GM11168 (cell line): Measurements from ENCODE around the gene TMEM86A.

Experiments used
- in situ Hi-C: fragments of 300-500 bp; cut with MboI; formaldehyde crosslinking; loops from one replicate; pipeline ENCODE4 v1.12.0; 2022; ENCODE audit warnings: low sequenced_read_pairs; ENCODE audit not compliant: unreplicated experiment

The TMEM86A gene

GRCh38 chr11:18699269-18699596 lies 654 bp downstream of the TMEM86A start:
- in situ Hi-C loops = no loop called here

- in situ Hi-C loops = no loop called here
Measured at GRCh38 chr11:18699848-18700261, 1.3 kb downstream of the TMEM86A start.

- in situ Hi-C loops = no loop called here
Measured at GRCh38 chr11:18700375-18700774, 1.8 kb downstream of the TMEM86A start.

GRCh38 chr11:18700872-18701271 lies 2.3 kb downstream of the TMEM86A start:
- in situ Hi-C loops = no loop called here

- in situ Hi-C loops = no loop called here
Measured at GRCh38 chr11:18701614-18702216, 3.1 kb downstream of the TMEM86A start.

GRCh38 chr11:18703001-18703763 lies 4.6 kb downstream of the TMEM86A start:
- in situ Hi-C loops = no loop called here

GRCh38 chr11:18704045-18704645 lies 5.6 kb downstream of the TMEM86A start:
- in situ Hi-C loops = no loop called here

GRCh38 chr11:18704698-18705097 lies 6.1 kb downstream of the TMEM86A start:
- in situ Hi-C loops = no loop called here

GRCh38 chr11:18705651-18706281 lies 7.2 kb downstream of the TMEM86A start:
- in situ Hi-C loops = no loop called here

- in situ Hi-C loops = no loop called here
Measured at GRCh38 chr11:18706330-18707243, 8.0 kb downstream of the TMEM86A start.

GRCh38 chr11:18707811-18708340 lies 9.3 kb downstream of the TMEM86A start:
- in situ Hi-C loops = no loop called here

- in situ Hi-C loops = no loop called here
Measured at GRCh38 chr11:18709414-18709813, 10.8 kb downstream of the TMEM86A start.

GRCh38 chr11:18710545-18710944 lies 12.0 kb downstream of the TMEM86A start:
- in situ Hi-C loops = no loop called here

GRCh38 chr11:18713646-18714442 lies 15.3 kb downstream of the TMEM86A start:
- in situ Hi-C loops = no loop called here

- in situ Hi-C loops = no loop called here
Measured at GRCh38 chr11:18714443-18714780, 15.8 kb downstream of the TMEM86A start.

- in situ Hi-C loops = no loop called here
Measured at GRCh38 chr11:18715476-18715875, 16.9 kb downstream of the TMEM86A start.

- in situ Hi-C loops = no loop called here
Measured at GRCh38 chr11:18720091-18720807, 21.7 kb downstream of the TMEM86A start.

- in situ Hi-C loops = no loop called here
Measured at GRCh38 chr11:18720808-18721560, 22.4 kb downstream of the TMEM86A start.
